NT2/D1 (cell line): Measurements from ENCODE around the gene GID8.

Experiments used
- SUZ12 ChIP-seq: IDR thresholded peaks from 2 replicates; pipeline ENCODE4 v1.6.1; 2011; ENCODE audit not compliant: insufficient read length, insufficient read depth; ENCODE audit errors: extremely low read depth
- YY1 ChIP-seq: IDR thresholded peaks from 2 replicates; pipeline ENCODE4 v1.6.1; 2011; ENCODE audit not compliant: insufficient read length, insufficient read depth
- ZNF274 ChIP-seq: IDR thresholded peaks from 2 replicates; pipeline ENCODE4 v1.6.1; 2011; ENCODE audit warnings: mild to moderate bottlenecking, low read depth, low read length

GRCh38 chr20:62890444-62890843 lies 47.5 kb upstream of the GID8 start:
- TF ChIP-seq ZNF274 = no peak
- TF ChIP-seq YY1 = no peak
- TF ChIP-seq SUZ12 = no peak
